ENCODE data around the gene UNC13A.

Gene UNC13A

DNA sequence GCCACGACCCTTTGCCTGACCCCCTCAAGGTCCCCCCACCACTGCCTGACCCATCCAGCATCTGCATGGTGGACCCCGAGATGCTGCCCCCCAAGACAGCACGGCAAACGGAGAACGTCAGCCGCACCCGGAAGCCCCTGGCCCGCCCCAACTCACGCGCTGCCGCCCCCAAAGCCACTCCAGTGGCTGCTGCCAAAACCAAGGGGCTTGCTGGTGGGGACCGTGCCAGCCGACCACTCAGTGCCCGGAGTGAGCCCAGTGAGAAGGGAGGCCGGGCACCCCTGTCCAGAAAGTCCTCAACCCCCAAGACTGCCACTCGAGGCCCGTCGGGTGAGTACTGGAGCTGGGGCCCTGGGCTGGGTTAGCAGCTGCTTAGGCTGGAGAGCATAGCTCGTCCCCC, 39.7 kb upstream of the UNC13A start:
- H3K27ac ChIP-seq (replicated peaks): no peak overlapping the region
- TF ChIP-seq SPI1 (IDR thresholded peaks at IDR 0.05; ENCODE audit: borderline replicate concordance, low read depth) (no peak), REST (IDR thresholded peaks at IDR 0.05; ENCODE audit: insufficient replicate concordance, low read depth) (no peak), POLR2AphosphoS5 (IDR thresholded peaks at IDR 0.05; ENCODE audit: low read depth) (no peak), GABPA (IDR thresholded peaks at IDR 0.05; ENCODE audit: low read depth) (no peak)
- TF ChIP-seq, protein P1, sequence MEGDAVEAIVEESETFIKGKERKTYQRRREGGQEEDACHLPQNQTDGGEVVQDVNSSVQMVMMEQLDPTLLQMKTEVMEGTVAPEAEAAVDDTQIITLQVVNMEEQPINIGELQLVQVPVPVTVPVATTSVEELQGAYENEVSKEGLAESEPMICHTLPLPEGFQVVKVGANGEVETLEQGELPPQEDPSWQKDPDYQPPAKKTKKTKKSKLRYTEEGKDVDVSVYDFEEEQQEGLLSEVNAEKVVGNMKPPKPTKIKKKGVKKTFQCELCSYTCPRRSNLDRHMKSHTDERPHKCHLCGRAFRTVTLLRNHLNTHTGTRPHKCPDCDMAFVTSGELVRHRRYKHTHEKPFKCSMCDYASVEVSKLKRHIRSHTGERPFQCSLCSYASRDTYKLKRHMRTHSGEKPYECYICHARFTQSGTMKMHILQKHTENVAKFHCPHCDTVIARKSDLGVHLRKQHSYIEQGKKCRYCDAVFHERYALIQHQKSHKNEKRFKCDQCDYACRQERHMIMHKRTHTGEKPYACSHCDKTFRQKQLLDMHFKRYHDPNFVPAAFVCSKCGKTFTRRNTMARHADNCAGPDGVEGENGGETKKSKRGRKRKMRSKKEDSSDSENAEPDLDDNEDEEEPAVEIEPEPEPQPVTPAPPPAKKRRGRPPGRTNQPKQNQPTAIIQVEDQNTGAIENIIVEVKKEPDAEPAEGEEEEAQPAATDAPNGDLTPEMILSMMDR (IDR thresholded peaks at IDR 0.05; ENCODE audit: insufficient read depth, low read length): no peak
- no peak overlapping the region for H3K4me3 ChIP-seq (replicated peaks; ENCODE audit: insufficient read depth, low read length)
- no peaks in the 10 kb centered on the region for H3K27me3 ChIP-seq (ENCODE audit: insufficient read depth, poor library complexity, severe bottlenecking)
- DNase-seq (ENCODE audit: low read depth in 1 of 2, low spot score in 1 of 2): no peak

DNA sequence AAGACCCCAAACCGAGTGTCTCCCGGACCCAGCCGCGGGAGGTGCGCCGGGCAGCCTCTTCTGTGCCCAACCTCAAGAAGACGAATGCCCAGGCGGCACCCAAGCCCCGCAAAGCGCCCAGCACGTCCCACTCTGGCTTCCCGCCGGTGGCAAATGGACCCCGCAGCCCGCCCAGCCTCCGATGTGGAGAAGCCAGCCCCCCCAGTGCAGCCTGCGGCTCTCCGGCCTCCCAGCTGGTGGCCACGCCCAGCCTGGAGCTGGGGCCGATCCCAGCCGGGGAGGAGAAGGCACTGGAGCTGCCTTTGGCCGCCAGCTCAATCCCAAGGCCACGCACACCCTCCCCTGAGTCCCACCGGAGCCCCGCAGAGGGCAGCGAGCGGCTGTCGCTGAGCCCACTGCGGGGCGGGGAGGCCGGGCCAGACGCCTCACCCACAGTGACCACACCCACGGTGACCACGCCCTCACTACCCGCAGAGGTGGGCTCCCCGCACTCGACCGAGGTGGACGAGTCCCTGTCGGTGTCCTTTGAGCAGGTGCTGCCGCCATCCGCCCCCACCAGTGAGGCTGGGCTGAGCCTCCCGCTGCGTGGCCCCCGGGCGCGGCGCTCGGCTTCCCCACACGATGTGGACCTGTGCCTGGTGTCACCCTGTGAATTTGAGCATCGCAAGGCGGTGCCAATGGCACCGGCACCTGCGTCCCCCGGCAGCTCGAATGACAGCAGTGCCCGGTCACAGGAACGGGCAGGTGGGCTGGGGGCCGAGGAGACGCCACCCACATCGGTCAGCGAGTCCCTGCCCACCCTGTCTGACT, 39.0 kb upstream of the UNC13A start:
- DNase-seq (ENCODE audit: low read depth in 1 of 2, low spot score in 1 of 2): no peak
- no peak overlapping the region for H3K4me3 ChIP-seq (replicated peaks; ENCODE audit: insufficient read depth, low read length)
- no peaks in the 10 kb centered on the region for H3K27me3 ChIP-seq (ENCODE audit: insufficient read depth, poor library complexity, severe bottlenecking)
- no peak overlapping the region for H3K27ac ChIP-seq (replicated peaks)
- TF ChIP-seq SPI1 (IDR thresholded peaks at IDR 0.05; ENCODE audit: borderline replicate concordance, low read depth) (no peak), GABPA (IDR thresholded peaks at IDR 0.05; ENCODE audit: low read depth) (no peak), POLR2AphosphoS5 (IDR thresholded peaks at IDR 0.05; ENCODE audit: low read depth) (no peak), REST (IDR thresholded peaks at IDR 0.05; ENCODE audit: insufficient replicate concordance, low read depth) (no peak)
- TF ChIP-seq, protein P1 (IDR thresholded peaks at IDR 0.05; ENCODE audit: insufficient read depth, low read length): no peak

- DNase-seq (ENCODE audit: low read depth in 1 of 2, low spot score in 1 of 2): no peak
- Histone ChIP-seq H3K4me3 (replicated peaks; ENCODE audit: insufficient read depth, low read length) (no peak overlapping the region), H3K27me3 (ENCODE audit: insufficient read depth, poor library complexity, severe bottlenecking) (no peaks in the 10 kb centered on the region), H3K27ac (replicated peaks) (no peak overlapping the region)
- TF ChIP-seq GABPA (IDR thresholded peaks at IDR 0.05; ENCODE audit: low read depth) (no peak), SPI1 (IDR thresholded peaks at IDR 0.05; ENCODE audit: borderline replicate concordance, low read depth) (no peak), REST (IDR thresholded peaks at IDR 0.05; ENCODE audit: insufficient replicate concordance, low read depth) (no peak), POLR2AphosphoS5 (IDR thresholded peaks at IDR 0.05; ENCODE audit: low read depth) (no peak)
- TF ChIP-seq, protein P1 (IDR thresholded peaks at IDR 0.05; ENCODE audit: insufficient read depth, low read length): no peak
These were observed 38.1 kb upstream of the UNC13A start for GRCh38 chr19:17726136-17726741.

All from HL-60 (cell line).